Activated naive CD8-positive, alpha-beta T cell treated with anti-CD3 and anti-CD28 coated beads, Interleukin-2, amount 50 U/mL, for 16 hours (primary cell): Measurements from ENCODE around the gene WHAMM.
"Not testable (repeated sequence)": the region's sequence is repeated elsewhere in the genome, so short reads cannot be mapped to it uniquely, and the experiment has no call there.

ENCODE experiments used
- DNase-seq: peaks from one replicate; pipeline ENCODE4 v3.0.0-alpha.2; 2020; ENCODE audit warnings: low read depth, low spot score

WHAMM gene

GRCh38 chr15:82865981-82866380 lies 56.6 kb downstream of the WHAMM start:
- not testable (repeated sequence) for DNase-seq

- DNase-seq = no peak
Measured at GRCh38 chr15:82870727-82871320, 61.4 kb downstream of the WHAMM start.

GRCh38 chr15:82871358-82871757 lies 61.9 kb downstream of the WHAMM start:
- DNase-seq = no peak

GRCh38 chr15:82871832-82872484 lies 62.5 kb downstream of the WHAMM start:
- no peak for DNase-seq

GRCh38 chr15:82873000-82873680 lies 63.7 kb downstream of the WHAMM start:
- no peak for DNase-seq

- no peak for DNase-seq
Measured at GRCh38 chr15:82874267-82874666, 64.8 kb downstream of the WHAMM start.

- no peak for DNase-seq
Measured at GRCh38 chr15:82874961-82875360, 65.5 kb downstream of the WHAMM start.

- DNase-seq = no peak
Measured at GRCh38 chr15:82875411-82876003, 66.1 kb downstream of the WHAMM start.

- no peak for DNase-seq
Measured at GRCh38 chr15:82877825-82878224, 68.4 kb downstream of the WHAMM start.

- DNase-seq = no peak
Measured at GRCh38 chr15:82878325-82878724, 68.9 kb downstream of the WHAMM start.

- no peak for DNase-seq
Measured at GRCh38 chr15:82880704-82881103, 71.3 kb downstream of the WHAMM start.

- DNase-seq = no peak
Measured at GRCh38 chr15:82881747-82882146, 72.3 kb downstream of the WHAMM start.

GRCh38 chr15:82882273-82882928 lies 73.0 kb downstream of the WHAMM start:
- no peak for DNase-seq
